ENCODE measurements around the gene GASK1A. TPM values are rescaled to one million over a fixed set of nuclear protein-coding genes. Genes with fewer than 3 reads are reported as not detected.

Gene GASK1A
- total RNA-seq (2014; rRNA removed; shearing (Covaris generic)), result not detected in 2 replicates

DNA sequence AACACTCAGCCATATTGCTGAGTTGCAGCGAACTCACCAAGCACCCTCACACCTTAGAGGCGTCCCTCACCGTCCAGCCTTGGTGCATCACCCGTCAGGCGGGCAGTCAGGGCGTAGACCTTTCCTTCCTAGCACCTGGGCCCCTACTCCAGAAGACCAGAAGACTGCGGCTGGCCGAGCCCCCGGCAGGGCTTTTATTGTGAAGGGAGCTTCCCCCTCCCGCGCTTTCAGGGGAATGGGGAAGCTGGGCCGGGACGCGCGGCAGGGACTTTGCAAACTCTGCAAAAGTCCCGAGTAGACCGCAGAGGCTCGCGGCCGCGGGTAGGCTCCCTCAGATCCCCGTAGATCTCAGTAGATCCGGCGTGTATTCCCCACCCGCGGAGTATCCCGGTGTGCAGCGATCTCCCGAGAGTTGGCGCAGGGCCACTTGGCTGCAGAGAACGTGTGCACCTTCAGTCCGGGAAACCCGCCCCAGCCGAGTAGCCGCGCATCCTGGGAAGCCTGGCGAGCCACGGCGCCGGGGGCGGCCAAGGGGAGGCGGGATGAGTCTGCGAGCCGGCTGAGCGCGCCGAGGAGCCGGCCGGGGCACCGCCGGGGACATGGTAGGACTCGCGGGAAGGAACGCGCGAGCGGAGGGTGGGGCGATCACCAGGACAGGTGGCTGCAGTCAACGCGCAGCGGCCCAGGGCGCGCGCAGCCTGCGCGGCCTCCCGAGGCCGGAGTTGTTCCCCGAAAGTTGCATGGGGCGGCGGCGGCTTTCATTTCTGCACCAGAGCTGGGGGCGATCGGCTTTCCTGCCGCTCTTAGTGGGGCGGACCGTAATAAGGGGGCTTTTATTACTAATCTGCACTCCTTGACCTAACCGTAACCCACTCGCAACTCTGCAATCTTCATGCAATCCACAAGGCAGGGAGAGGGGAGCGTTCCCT is at the start of gene GASK1A:
GASK1A (plus strand) TSS at position 268 of the 929 bp plus-strand sequence; CDS start at position 600, 332 bp downstream.
- Histone ChIP-seq H3K36me3 (no peaks in the 10 kb centered on the region), H3K9me3 (replicated peaks) (no peaks in the 10 kb centered on the region), H3K4me1 (no peaks in the 10 kb centered on the region), H3K4me3 (no peak within 1 kb of the TSS), H3K27me3 (no peaks in the 10 kb centered on the region), H3K27ac (no peak within 1 kb of the TSS)
- DNase-seq, result no peak

DNA sequence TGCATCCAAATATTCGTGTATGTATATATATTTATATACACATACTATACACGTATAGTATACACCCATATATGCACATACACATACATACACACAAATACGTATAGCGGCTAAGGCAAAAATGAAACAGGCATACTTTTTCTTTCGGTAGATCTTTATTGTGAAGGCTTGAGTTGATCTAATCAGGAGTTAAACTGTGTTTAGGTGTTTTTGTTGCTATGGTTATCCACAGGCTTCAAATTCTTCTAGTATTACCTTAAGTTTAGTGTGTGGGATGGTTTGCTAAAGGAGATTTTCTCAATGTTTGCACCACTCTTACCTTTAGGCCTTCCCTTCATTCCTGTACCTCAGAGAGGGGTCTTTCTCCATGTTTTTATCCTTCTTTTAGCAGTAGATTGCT is 45.0 kb upstream of the GASK1A start:
- Histone ChIP-seq H3K27me3 (no peaks in the 10 kb centered on the region), H3K27ac (no peak overlapping the region), H3K9me3 (replicated peaks) (no peaks in the 10 kb centered on the region), H3K4me1 (no peaks in the 10 kb centered on the region), H3K36me3 (no peaks in the 10 kb centered on the region), H3K4me3 (no peak overlapping the region)
- DNase-seq, result no peak

DNA sequence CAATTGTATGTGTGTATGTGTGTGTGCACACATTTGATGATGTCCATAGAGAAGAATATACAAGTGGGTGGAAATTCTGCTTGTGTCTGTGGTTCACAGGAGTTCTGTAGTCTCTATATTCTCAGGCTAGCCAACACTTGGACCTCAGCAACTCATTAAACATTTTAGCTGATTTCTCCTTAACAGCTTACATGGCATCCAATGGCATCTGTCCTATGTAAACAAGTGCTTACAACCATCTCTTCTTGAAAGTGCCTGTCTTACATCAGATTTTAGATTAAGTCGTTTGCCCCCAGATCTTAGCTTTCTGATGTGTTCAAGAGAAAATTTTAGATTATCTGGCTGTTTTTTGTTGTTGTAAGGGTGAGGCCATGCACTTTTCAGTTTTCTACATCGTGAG is 44.2 kb upstream of the GASK1A start:
- Histone ChIP-seq H3K4me3 (no peak overlapping the region), H3K36me3 (no peaks in the 10 kb centered on the region), H3K4me1 (no peaks in the 10 kb centered on the region), H3K27me3 (no peaks in the 10 kb centered on the region), H3K27ac (no peak overlapping the region), H3K9me3 (replicated peaks) (no peaks in the 10 kb centered on the region)
- no peak for DNase-seq

DNA sequence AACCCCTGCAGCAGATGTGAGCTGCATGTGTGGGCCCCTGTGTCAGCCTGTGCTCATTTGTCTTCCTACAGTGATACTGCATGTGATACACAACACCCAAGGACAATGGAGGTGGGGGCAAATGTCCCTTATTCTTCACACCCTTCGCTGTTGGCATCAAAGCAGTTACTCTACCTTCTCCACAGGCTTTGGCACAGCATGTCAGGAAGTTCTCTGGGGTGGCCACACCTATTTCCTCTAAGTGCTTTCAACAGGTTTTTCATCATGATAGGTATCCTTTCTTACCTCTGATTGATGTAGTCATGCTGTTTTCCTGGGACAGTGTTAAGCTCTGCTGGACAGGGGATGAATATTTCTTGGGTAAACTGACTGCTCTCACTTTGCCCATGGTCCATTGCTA is 43.6 kb upstream of the GASK1A start:
- Histone ChIP-seq H3K27ac (no peak overlapping the region), H3K36me3 (no peaks in the 10 kb centered on the region), H3K4me3 (no peak overlapping the region), H3K9me3 (replicated peaks) (no peaks in the 10 kb centered on the region), H3K27me3 (no peaks in the 10 kb centered on the region), H3K4me1 (no peaks in the 10 kb centered on the region)
- no peak for DNase-seq

DNA sequence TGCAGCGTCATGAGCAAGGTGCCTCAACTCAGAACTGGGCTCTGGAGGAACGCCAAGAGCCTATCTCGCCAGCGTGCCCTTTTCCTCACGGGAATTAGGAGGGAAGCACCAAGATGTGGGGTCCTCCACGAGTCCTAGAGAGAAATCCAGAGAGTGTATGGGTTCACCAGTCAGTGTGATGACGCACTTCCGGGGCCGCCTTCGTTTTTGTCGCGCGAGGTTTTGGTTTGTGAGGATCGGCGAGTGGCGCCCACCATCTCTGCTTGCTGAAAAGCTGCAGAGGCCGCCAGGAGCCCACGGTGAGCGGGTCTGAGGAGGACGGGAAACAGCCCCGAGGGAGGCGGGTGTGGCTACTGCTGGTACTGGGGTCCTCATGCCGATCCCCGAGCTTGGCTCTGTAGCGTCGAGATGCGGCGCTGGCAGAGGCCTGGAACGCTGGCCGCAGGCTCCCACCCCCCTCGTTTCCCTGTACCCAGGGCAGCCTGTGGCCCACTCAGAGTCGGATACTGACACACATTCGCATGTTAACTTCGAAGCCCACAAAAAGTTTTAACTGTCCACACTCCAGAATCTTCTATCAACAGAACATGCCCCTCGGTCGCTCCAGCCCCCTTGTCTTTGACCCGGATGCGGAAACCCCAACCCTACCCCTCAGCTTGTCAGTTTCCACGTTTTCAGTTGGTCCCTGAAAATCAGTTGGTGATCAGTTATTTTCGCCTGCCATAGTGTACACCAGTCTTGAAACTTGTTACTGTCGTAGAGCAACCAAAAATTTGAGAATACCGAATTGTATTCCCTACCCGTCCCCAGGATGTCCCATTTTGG is 42.7 kb upstream of the GASK1A start:
- Histone ChIP-seq H3K27me3 (no peaks in the 10 kb centered on the region), H3K9me3 (replicated peaks) (no peaks in the 10 kb centered on the region), H3K36me3 (no peaks in the 10 kb centered on the region), H3K4me1 (no peaks in the 10 kb centered on the region), H3K4me3 (no peak overlapping the region), H3K27ac (no peak overlapping the region)
- no peak for DNase-seq

DNA sequence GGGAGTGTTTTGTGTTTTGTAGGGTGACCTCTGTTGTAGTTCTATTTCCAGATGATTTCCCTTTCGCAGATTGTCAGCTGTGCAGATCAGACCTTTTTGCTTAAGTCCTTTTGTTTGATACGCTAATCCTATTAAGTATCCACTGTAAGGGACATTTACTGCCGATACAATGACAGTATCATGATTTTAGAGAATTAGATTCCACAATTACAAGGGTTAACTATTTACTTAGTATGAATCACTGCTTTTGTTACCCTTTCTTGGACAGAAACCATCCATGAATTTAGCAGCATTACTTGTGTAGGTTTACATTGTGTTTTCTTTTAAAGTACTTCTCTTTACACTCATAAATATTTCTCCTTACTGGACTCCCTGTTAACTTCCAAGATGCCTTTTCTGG is 41.8 kb upstream of the GASK1A start:
- no peaks in the 10 kb centered on the region for H3K4me1 ChIP-seq
- H3K36me3 ChIP-seq, result no peaks in the 10 kb centered on the region
- no peaks in the 10 kb centered on the region for H3K9me3 ChIP-seq (replicated peaks)
- DNase-seq, result no peak
- no peak overlapping the region for H3K27ac ChIP-seq
- H3K27me3 ChIP-seq, result no peaks in the 10 kb centered on the region
- no peak overlapping the region for H3K4me3 ChIP-seq

DNA sequence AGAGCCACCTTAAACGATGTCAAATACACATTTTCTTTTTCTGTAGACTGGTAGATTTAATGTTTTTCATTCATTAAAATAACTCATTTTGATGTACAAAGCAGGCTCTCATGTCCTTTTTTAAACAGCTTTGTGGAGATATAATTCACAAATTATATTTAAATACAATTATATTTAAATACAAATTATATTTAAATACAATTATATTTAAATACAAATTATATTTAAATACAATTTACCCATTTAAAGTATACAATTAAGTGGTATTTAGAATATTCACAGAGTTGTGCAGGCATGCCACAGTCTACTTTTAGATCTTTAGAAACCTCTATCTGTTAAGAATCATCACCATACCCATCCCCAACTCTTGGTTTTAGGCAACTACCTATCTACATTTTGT is 36.4 kb upstream of the GASK1A start:
- no peak for DNase-seq
- H3K9me3 ChIP-seq (replicated peaks), result no peaks in the 10 kb centered on the region
- no peaks in the 10 kb centered on the region for H3K27me3 ChIP-seq
- no peak overlapping the region for H3K4me3 ChIP-seq
- H3K27ac ChIP-seq, result no peak overlapping the region
- no peaks in the 10 kb centered on the region for H3K4me1 ChIP-seq
- H3K36me3 ChIP-seq, result no peaks in the 10 kb centered on the region

DNA sequence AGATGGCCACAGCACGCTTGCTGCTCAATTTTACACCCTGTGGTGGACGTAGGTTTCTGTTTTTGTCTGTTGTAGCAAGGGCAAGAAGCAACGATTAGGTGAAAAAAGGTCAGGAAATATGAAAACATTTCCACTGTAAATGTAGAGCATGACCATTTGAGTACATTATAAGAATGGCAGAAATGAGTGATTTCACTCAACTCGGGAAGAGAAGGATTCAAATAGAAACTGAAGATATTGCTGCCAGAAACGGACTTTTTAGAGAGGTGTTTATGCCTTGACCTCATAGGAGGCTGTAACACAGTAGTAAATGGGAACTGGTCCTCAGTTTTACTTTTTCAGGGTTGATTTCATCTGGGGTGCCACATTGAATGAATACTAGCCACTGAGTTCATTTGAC is 33.1 kb upstream of the GASK1A start:
- Histone ChIP-seq H3K4me3 (no peak overlapping the region), H3K9me3 (replicated peaks) (no peaks in the 10 kb centered on the region), H3K36me3 (no peaks in the 10 kb centered on the region), H3K4me1 (no peaks in the 10 kb centered on the region), H3K27ac (no peak overlapping the region), H3K27me3 (no peaks in the 10 kb centered on the region)
- DNase-seq, result no peak

DNA sequence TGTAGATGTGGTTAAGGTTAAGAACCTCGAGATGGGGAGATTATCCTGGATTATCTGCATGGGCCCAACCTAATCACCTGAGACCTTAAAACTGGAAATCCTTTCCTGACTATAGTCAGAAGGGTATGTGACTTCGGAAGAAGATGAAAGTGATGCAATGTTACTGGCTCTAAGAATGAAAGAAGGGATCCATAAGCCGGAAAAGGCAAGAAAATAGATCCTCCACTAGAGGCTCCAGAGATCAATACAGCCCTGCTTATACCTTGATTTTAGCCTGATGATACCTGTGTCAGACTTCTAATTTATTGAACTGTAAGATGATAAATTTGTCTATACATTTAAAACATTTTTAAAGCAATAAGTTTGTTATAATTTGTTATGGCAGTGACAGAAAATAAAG is 21.5 kb upstream of the GASK1A start:
- H3K4me1 ChIP-seq, result no peaks in the 10 kb centered on the region
- no peak overlapping the region for H3K27ac ChIP-seq
- no peak for DNase-seq
- no peaks in the 10 kb centered on the region for H3K27me3 ChIP-seq
- H3K36me3 ChIP-seq, result no peaks in the 10 kb centered on the region
- no peak overlapping the region for H3K4me3 ChIP-seq
- no peaks in the 10 kb centered on the region for H3K9me3 ChIP-seq (replicated peaks)

DNA sequence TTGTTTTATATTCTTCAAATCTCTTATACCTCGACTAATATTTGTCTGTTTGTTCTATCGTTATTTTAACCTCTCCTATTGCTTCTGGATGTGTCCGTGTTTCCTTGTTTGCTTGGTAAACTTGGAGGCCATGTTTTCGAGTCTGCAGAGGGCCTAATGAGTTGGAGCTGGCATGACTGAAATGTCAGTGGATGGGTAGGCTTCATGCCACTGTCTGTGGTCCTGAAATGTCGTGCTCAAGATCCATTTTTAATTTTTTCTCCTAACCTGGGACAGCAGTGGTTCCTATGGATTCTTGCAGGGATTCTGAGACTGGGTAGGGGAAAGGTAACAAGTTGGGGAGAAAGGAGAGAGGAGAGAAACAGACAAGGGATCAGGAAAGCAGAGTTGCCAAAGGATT is 18.8 kb upstream of the GASK1A start:
- peak in 1 of 2 experiments; percentile 8 for DNase-seq
- Histone ChIP-seq H3K9me3 (replicated peaks) (no peaks in the 10 kb centered on the region), H3K36me3 (no peaks in the 10 kb centered on the region), H3K4me1 (no peaks in the 10 kb centered on the region), H3K27ac (no peak overlapping the region), H3K4me3 (no peak overlapping the region), H3K27me3 (no peaks in the 10 kb centered on the region)

DNA sequence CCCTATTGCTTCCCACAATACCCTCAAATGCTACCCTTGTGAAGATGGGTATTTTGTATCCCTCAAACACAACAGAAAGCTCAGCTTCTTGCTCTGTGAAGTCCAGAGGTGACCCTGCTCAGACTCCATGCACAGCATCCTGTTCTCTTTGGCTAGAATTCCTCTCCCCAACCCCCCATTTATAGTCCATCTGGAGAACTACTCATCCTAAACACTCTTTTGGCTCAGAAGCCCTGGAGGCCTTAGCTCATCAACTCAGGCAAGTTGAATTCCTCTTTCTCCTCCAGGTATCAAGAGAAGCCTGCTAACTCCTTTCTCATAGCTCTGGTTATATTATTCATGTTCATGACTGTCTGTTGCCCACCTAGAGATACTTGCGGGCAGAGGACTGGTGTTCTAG is 18.3 kb upstream of the GASK1A start:
- no peaks in the 10 kb centered on the region for H3K9me3 ChIP-seq (replicated peaks)
- H3K4me3 ChIP-seq, result no peak overlapping the region
- H3K27me3 ChIP-seq, result no peaks in the 10 kb centered on the region
- H3K36me3 ChIP-seq, result no peaks in the 10 kb centered on the region
- no peak overlapping the region for H3K27ac ChIP-seq
- no peaks in the 10 kb centered on the region for H3K4me1 ChIP-seq
- DNase-seq, result no peak

DNA sequence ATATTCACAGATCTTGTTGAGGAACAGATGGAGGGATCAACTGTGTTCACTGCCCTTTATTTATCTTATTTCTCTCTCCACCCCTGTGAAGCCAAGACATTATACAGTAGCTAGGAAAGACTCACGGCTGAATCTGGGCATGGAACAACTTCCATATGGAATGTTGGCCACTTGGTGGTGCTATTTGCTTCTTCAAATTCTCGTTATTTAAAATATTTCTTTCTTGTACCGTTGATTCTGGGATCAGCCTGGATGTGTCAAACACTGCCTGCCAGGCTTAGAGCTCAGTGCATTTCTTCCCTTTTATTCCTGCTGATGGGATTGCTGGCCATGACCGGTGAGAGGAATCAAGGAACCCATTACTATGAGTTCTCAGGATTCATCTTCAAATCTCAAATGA is 17.5 kb upstream of the GASK1A start:
- no peaks in the 10 kb centered on the region for H3K27me3 ChIP-seq
- peak in 1 of 2 experiments; percentile 45 for DNase-seq
- no peak overlapping the region for H3K27ac ChIP-seq
- no peaks in the 10 kb centered on the region for H3K9me3 ChIP-seq (replicated peaks)
- no peaks in the 10 kb centered on the region for H3K4me1 ChIP-seq
- H3K4me3 ChIP-seq, result no peak overlapping the region
- no peaks in the 10 kb centered on the region for H3K36me3 ChIP-seq

DNA sequence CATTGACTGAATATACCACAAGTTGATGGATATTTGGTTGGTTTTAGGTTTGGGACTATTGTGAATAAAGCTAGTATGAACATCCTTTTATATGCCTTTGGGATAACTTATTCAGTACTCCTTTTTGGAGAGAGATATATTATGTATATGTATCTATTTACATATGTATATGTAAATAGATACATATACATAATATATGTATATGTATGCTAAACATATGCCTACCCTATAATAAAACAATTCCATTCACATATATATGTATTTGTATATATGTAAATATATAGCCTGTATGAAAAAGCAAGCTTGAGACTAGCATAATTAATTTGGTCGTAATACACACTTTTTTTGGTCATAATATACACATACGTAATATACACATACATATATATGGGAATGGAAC is 15.8 kb upstream of the GASK1A start:
- Histone ChIP-seq H3K36me3 (no peaks in the 10 kb centered on the region), H3K9me3 (replicated peaks) (no peaks in the 10 kb centered on the region), H3K27ac (no peak overlapping the region), H3K27me3 (no peaks in the 10 kb centered on the region), H3K4me1 (no peaks in the 10 kb centered on the region), H3K4me3 (no peak overlapping the region)
- DNase-seq, result no peak

DNA sequence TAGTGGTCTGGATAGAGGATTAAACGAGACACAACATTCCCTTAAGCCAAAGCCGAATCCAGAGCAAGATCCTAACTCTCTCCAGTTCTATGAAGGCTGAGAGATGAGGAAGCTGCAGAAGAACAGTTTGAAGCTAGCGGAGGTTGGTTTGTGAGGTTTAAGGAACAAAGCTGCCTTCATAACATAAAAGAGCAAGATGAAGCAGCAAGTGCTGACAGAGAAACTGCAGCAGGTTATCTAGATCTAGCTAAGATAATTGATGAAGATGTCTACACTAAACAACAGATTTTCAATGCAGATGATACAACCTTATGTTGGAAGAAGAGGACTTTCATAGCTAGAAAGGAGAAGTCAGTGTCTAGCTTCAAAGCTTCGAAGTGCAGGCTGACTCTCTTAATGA is 14.8 kb upstream of the GASK1A start:
- no peaks in the 10 kb centered on the region for H3K9me3 ChIP-seq (replicated peaks)
- DNase-seq, result no peak
- no peaks in the 10 kb centered on the region for H3K27me3 ChIP-seq
- H3K4me1 ChIP-seq, result no peaks in the 10 kb centered on the region
- H3K4me3 ChIP-seq, result no peak overlapping the region
- no peaks in the 10 kb centered on the region for H3K36me3 ChIP-seq
- no peak overlapping the region for H3K27ac ChIP-seq

DNA sequence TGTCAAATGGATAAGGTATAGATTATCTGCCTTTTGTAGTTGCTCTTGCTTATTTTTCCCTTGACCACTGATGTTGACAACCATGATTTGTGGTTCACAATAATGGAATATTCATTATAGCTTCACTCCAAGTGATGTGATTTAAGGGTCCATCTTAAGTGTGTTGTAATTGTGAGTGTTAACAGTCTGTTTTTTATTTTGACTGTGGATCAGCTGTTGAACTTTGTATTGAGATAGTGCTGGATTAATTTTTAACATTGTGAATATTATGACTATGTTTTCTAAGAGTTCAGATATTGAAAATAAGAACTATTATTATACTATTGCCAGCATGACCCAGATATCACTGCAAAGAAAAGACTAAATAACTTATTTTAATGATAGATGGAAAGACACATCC is 8.6 kb upstream of the GASK1A start:
- no peak for DNase-seq
- Histone ChIP-seq H3K27me3 (no peaks in the 10 kb centered on the region), H3K27ac (no peak overlapping the region), H3K4me1 (no peaks in the 10 kb centered on the region), H3K4me3 (no peak overlapping the region), H3K9me3 (replicated peaks) (no peaks in the 10 kb centered on the region), H3K36me3 (no peaks in the 10 kb centered on the region)
